OCI-LY1 (cell line): ENCODE data around the gene ANKRD36C.
"Not testable (repeated sequence)": the region's sequence is repeated elsewhere in the genome, so short reads cannot be mapped to it uniquely, and the experiment has no call there.

Source experiments
- H2AFZ ChIP-seq: fragments of 200-600 bp; sonication (generic), shearing (Covaris generic); 2 replicates; pipeline ENCODE4 v1.6.0; 2014; ENCODE audit warnings: antibody characterized with exemption, mild to moderate bottlenecking, low read length
- H3F3A ChIP-seq: fragments of 200-600 bp; sonication (generic), shearing (Covaris generic); 2 replicates; pipeline ENCODE4 v1.6.0; 2014; ENCODE audit warnings: mild to moderate bottlenecking, antibody characterized with exemption, low read length, moderate library complexity; ENCODE audit not compliant: insufficient read depth
- H3K27ac ChIP-seq: fragments of 200-600 bp; sonication (generic); 2 replicates; pipeline ENCODE4 v1.5.1; 2014; ENCODE audit warnings: low read length, mixed run types, mild to moderate bottlenecking, low read depth; ENCODE audit not compliant: poor library complexity, severe bottlenecking
- H3K27me3 ChIP-seq: fragments of 200-600 bp; sonication (generic); 2 replicates; pipeline ENCODE4 v1.6.0; 2014; ENCODE audit warnings: antibody characterized with exemption, mild to moderate bottlenecking, low read length, moderate library complexity; ENCODE audit not compliant: insufficient read depth
- H3K36me3 ChIP-seq: fragments of 200-600 bp; sonication (generic); 2 replicates; pipeline ENCODE4 v1.6.1; 2014; ENCODE audit warnings: mild to moderate bottlenecking, antibody characterized with exemption, low read length, moderate library complexity, mixed read lengths; ENCODE audit not compliant: insufficient read depth
- H3K4me1 ChIP-seq: fragments of 200-600 bp; sonication (generic); 2 replicates; pipeline ENCODE4 v1.5.1; 2014; ENCODE audit warnings: mild to moderate bottlenecking, low read length, moderate library complexity; ENCODE audit not compliant: insufficient read depth, severe bottlenecking
- H3K4me2 ChIP-seq: fragments of 200-600 bp; sonication (generic), shearing (Covaris generic); 2 replicates; pipeline ENCODE4 v1.6.1; 2014; ENCODE audit warnings: low read length
- H3K4me3 ChIP-seq: fragments of 200-600 bp; sonication (generic); 2 replicates; pipeline ENCODE4 v1.5.1; 2014; ENCODE audit warnings: low read length, low read depth, mild to moderate bottlenecking, mixed read lengths; ENCODE audit not compliant: poor library complexity, severe bottlenecking
- H3K79me2 ChIP-seq: fragments of 200-600 bp; shearing (Covaris generic); 2 replicates; pipeline ENCODE4 v1.6.1; 2016; ENCODE audit warnings: mixed run types, low read length, mixed read lengths; ENCODE audit not compliant: insufficient read depth
- H3K9ac ChIP-seq: fragments of 200-600 bp; sonication (generic), shearing (Covaris generic); 2 replicates; pipeline ENCODE4 v1.6.1; 2014; ENCODE audit warnings: mild to moderate bottlenecking, low read length, mixed read lengths
- H3K9me2 ChIP-seq: fragments of 200-600 bp; sonication (generic), shearing (Covaris generic); 2 replicates; pipeline ENCODE4 v1.6.1; 2014; ENCODE audit warnings: low read depth, mild to moderate bottlenecking, low read length, mixed read lengths
- H3K9me3 ChIP-seq: fragments of 200-600 bp; shearing (Covaris generic); 2 replicates; pipeline ENCODE4 v1.6.1; 2014; ENCODE audit warnings: low read length, mixed read lengths
- H4K20me1 ChIP-seq: fragments of 200-600 bp; sonication (generic), shearing (Covaris generic); 2 replicates; pipeline ENCODE4 v1.6.0; 2016; ENCODE audit warnings: mild to moderate bottlenecking, low read length; ENCODE audit not compliant: insufficient read depth
- EZH2 ChIP-seq: fragments of 200-600 bp; sonication (generic), shearing (Covaris generic); IDR thresholded peaks from 2 replicates; pipeline ENCODE4 v1.8.0; 2017; ENCODE audit warnings: borderline replicate concordance, mixed run types, mild to moderate bottlenecking, antibody characterized with exemption, low read length, moderate library complexity, mixed read lengths
- TF ChIP-seq, protein P1 (sequence below): fragments of 200-600 bp; sonication (generic), shearing (Covaris generic); IDR thresholded peaks from 2 replicates; pipeline ENCODE4 v1.5.1; 2017; ENCODE audit warnings: mild to moderate bottlenecking, antibody characterized with exemption, low read length, moderate library complexity, mixed read lengths

ANKRD36C gene

DNA sequence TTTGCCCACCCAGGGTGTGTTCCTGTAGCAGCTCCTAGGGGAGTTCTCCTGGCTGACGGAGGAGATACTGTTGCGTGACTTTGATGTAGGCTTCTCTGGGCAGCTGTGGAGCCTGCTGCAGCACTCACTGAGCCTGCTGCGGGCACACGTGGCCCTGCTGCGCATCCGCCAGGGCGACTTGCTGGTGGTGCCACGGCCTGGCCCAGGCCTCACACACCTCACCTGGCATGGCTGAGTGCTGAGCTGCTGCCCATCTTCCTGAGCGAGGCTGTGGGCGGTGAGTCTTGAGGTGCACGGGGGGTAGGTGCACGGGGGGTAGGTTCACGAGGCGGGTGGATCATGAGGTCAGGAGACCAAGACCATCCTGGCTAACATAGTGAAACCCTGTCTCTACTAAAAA, 191.7 kb downstream of the ANKRD36C start:
- no peaks in the 10 kb centered on the region for H4K20me1 ChIP-seq
- H3K79me2 ChIP-seq = no peaks in the 10 kb centered on the region
- H3K9me3 ChIP-seq = no peaks in the 10 kb centered on the region
- no peaks in the 10 kb centered on the region for H3K9me2 ChIP-seq
- no peaks in the 10 kb centered on the region for H3F3A ChIP-seq
- H3K4me2 ChIP-seq = no peak overlapping the region
- H3K9ac ChIP-seq = no peak overlapping the region
- no peak overlapping the region for H2AFZ ChIP-seq
- H3K36me3 ChIP-seq = no peaks in the 10 kb centered on the region
- H3K4me1 ChIP-seq = no peaks in the 10 kb centered on the region
- no peak for TF ChIP-seq EZH2
- TF ChIP-seq, protein P1, sequence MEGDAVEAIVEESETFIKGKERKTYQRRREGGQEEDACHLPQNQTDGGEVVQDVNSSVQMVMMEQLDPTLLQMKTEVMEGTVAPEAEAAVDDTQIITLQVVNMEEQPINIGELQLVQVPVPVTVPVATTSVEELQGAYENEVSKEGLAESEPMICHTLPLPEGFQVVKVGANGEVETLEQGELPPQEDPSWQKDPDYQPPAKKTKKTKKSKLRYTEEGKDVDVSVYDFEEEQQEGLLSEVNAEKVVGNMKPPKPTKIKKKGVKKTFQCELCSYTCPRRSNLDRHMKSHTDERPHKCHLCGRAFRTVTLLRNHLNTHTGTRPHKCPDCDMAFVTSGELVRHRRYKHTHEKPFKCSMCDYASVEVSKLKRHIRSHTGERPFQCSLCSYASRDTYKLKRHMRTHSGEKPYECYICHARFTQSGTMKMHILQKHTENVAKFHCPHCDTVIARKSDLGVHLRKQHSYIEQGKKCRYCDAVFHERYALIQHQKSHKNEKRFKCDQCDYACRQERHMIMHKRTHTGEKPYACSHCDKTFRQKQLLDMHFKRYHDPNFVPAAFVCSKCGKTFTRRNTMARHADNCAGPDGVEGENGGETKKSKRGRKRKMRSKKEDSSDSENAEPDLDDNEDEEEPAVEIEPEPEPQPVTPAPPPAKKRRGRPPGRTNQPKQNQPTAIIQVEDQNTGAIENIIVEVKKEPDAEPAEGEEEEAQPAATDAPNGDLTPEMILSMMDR = no peak
- H3K27me3 ChIP-seq = no peaks in the 10 kb centered on the region
- no peak overlapping the region for H3K27ac ChIP-seq
- no peak overlapping the region for H3K4me3 ChIP-seq

DNA sequence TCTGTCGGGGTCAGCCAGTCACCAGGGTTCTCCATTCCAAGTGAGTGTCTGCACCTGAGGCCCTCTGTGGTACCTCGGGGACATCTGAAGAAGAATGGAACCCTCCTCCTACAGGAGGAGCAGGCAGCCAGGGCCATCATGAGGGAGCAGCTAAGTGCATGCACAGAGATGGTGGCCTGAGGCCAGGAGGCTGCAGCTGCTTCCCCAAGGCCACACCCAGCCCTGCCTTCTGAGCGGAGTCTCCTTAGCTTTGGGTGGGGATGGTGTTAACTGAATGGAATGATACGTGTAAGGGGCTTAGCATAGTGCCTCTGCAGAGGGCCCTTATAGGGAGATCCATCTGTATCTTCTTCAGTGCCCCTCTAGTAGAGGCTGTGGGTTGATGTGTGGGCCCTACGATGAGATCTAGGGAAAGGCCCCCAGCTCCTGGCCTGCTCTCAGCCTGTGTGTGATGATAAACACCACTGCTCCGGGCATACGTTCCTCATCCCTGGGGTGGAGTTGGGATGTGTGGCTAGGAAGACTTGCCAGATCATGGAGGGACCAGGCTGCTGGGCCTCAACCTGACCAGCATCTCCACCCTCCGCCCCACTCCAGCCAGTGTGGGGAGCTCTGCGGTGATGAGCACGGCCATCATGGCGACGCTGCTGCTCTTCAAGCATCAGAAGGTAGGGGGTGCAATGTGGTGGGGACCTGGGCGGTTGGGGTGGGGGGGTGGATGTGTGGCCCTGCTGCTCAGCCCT, 192.3 kb downstream of the ANKRD36C start:
- H3K9me2 ChIP-seq, H3K4me1 ChIP-seq, H3K36me3 ChIP-seq, H3K4me2 ChIP-seq, H2AFZ ChIP-seq, H3K4me3 ChIP-seq, H3K27ac ChIP-seq, H3K9me3 ChIP-seq, H3K27me3 ChIP-seq, H4K20me1 ChIP-seq, H3K79me2 ChIP-seq, H3K9ac ChIP-seq, H3F3A ChIP-seq: not testable (repeated sequence)

DNA sequence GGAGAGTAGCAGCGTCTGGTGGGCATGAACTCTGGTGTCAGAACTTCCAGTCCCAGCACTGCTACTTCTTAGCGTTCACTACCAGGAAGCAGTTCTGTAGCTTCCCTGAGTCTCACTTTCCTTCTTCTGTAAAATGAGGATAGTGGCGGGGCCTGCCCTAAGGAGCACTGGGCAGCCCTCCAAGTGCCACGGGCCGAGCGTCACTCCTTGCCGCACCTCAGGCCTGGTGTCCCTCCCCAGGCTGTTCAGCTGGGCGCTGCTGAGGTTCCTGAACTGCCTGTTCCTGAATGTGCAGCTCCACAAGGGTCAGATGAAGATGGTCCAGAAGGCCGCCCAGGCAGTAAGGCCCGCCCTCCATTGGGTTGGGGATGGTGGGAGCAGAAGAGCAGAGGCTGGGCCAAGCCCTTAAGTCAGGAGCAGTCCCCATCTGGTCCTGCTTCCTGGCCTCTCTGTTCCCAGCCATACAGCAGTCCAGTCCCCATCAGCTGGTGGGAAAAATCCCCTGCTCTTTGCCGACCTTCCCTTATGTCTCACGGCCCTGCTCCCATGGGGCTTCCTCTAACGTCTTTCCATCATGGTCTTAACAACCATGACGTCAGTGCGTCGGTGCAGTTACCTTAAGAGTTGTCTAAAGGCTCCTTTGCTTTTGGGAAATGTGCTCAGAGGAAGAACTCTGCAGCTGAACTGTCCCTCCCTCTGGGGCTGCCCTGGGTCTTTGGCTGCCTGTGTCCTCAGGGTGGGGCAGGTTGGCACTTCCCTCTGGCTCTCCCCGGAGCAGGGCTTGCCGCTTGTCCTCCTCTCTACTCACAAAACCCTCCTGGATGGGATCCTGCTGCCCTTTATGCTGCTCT, 195.2 kb downstream of the ANKRD36C start:
- not testable (repeated sequence) for H3F3A ChIP-seq, H3K4me3 ChIP-seq, H3K9me2 ChIP-seq, H3K79me2 ChIP-seq, H3K9ac ChIP-seq, H3K36me3 ChIP-seq, H3K27me3 ChIP-seq, H3K9me3 ChIP-seq, H3K27ac ChIP-seq, H4K20me1 ChIP-seq, H3K4me1 ChIP-seq, H2AFZ ChIP-seq, H3K4me2 ChIP-seq

DNA sequence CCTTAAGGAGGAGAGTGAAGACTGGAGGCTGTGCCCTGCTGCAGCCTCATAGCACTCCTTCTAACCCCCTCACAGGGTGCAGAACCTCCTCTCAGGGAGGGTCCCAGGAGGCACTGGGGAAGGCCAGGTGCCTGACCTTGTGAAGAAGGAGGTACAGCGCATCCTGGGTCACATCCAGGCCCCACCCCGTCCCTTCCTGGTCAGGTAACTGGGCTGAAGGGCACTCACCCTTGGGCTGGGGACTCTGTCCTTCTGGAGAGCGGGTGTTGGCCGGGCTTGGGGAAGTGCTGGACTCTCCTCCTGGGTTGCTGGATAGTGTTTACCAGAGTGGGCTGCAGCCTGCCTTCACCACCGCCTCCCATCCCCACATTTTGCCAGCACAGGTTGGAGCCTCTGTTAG, 197.7 kb downstream of the ANKRD36C start:
- not testable (repeated sequence) for H3K79me2 ChIP-seq, H3K4me2 ChIP-seq, H3K4me3 ChIP-seq, H3K9me2 ChIP-seq, H3K4me1 ChIP-seq, H4K20me1 ChIP-seq, H3K9ac ChIP-seq, H3K36me3 ChIP-seq, H3K9me3 ChIP-seq, H3F3A ChIP-seq, H3K27ac ChIP-seq, H3K27me3 ChIP-seq, H2AFZ ChIP-seq

DNA sequence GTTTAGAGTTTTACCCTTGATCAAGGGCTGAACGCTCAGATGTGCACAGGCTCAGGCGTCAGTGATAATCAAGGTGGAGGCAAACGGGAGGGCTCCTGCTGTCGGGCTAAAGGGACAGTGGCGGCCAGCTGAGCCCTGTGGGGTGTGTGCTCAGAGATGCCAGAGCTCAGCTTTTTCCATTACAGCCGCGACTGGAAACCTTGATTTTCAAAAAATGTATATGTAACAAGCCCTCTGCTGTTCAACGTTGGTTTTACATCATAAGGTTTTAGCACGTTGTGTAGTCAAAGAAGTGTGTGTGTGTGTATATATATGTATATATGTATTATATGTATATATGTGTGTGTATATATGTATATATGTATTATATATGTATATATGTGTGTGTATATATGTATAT, 201.4 kb downstream of the ANKRD36C start:
- H3F3A ChIP-seq, H3K9me2 ChIP-seq, H3K79me2 ChIP-seq, H3K36me3 ChIP-seq, H3K4me2 ChIP-seq, H3K27me3 ChIP-seq, H3K4me3 ChIP-seq, H3K9ac ChIP-seq, H3K9me3 ChIP-seq, H3K4me1 ChIP-seq, H2AFZ ChIP-seq, H3K27ac ChIP-seq, H4K20me1 ChIP-seq: not testable (repeated sequence)

DNA sequence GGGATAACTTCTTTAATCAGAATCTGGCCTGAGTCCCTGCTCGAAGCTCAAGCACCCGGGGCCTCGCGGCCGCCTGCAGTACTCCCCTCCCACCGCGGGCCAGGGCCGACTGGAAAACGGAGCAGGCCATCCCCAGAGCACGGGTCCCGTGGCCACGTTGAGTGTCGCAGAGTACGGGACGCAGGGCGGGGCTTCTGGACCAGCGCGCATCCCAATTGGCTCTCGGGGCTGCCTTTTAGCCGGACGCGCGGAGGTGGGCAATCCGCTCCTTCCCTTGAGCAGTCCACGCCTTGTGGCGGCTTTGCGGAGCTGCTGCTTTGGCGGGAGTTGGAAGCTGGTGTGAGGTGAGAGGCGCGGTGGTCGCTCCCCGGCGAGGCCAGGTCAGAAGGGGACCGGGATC, 202.2 kb downstream of the ANKRD36C start:
- H3K36me3 ChIP-seq, H3K9me3 ChIP-seq, H3F3A ChIP-seq, H3K27ac ChIP-seq, H3K4me3 ChIP-seq, H3K9ac ChIP-seq, H3K79me2 ChIP-seq, H4K20me1 ChIP-seq, H3K4me1 ChIP-seq, H3K4me2 ChIP-seq, H3K27me3 ChIP-seq, H3K9me2 ChIP-seq, H2AFZ ChIP-seq: not testable (repeated sequence)
